Central memory CD8-positive, alpha-beta T cell (primary cell): ENCODE measurements around the gene FAAH.

ENCODE experiments used
- ATAC-seq: fragments of 150-1000 bp; cut with Tn5 transposase; replicated peaks from 2 replicates; pipeline ENCODE4 v1.10.0; 2022; ENCODE audit warnings: mild to moderate bottlenecking, moderate FRiP score, moderate number of reproducible peaks; ENCODE audit not compliant: poor library complexity, severe bottlenecking; ENCODE audit errors: extremely low read depth
- DNase-seq, 2 donors: peaks; one replicate each; pipeline ENCODE4 v3.0.0; 2021; ENCODE audit warnings: low spot score in 2 of 2
- H3K27ac Mint-ChIP-seq: one replicate; pipeline ENCODE4 v1.8.0; 2022; ENCODE audit warnings: low read depth, mild to moderate bottlenecking, moderate library complexity, mixed read lengths
- H3K27me3 Mint-ChIP-seq: one replicate; pipeline ENCODE4 v1.8.0; 2022; ENCODE audit warnings: mixed read lengths
- H3K36me3 Mint-ChIP-seq: one replicate; pipeline ENCODE4 v1.8.0; 2022; ENCODE audit warnings: mild to moderate bottlenecking, moderate library complexity, mixed read lengths; ENCODE audit not compliant: insufficient read depth
- H3K4me1 Mint-ChIP-seq: one replicate; pipeline ENCODE4 v1.8.0; 2022; ENCODE audit warnings: mixed read lengths
- H3K4me3 Mint-ChIP-seq: one replicate; pipeline ENCODE4 v1.8.0; 2022; ENCODE audit warnings: mild to moderate bottlenecking, moderate library complexity, mixed read lengths
- H3K9me3 Mint-ChIP-seq: one replicate; pipeline ENCODE4 v1.8.0; 2022; ENCODE audit warnings: mixed read lengths

The FAAH gene

GRCh38 chr1:46434358-46434757 is 40.2 kb downstream of the FAAH start:
- H3K4me1 Mint-ChIP-seq: no peaks in the 10 kb centered on the region
- H3K36me3 Mint-ChIP-seq: peaks cover 5% of the 10 kb centered on the region
- peaks cover 7% of the 10 kb centered on the region for H3K27me3 Mint-ChIP-seq
- H3K27ac Mint-ChIP-seq: no peak overlapping the region
- no peaks in the 10 kb centered on the region for H3K9me3 Mint-ChIP-seq
- ATAC-seq: no peak
- no peak overlapping the region for H3K4me3 Mint-ChIP-seq
- no peak for DNase-seq

GRCh38 chr1:46436844-46437243 is 42.7 kb downstream of the FAAH start:
- Mint-ChIP-seq H3K27me3 (peaks cover 7% of the 10 kb centered on the region), H3K4me1 (no peaks in the 10 kb centered on the region), H3K27ac (no peak overlapping the region), H3K9me3 (no peaks in the 10 kb centered on the region), H3K4me3 (no peak overlapping the region), H3K36me3 (peaks cover 7% of the 10 kb centered on the region)
- DNase-seq (no peak), ATAC-seq (no peak)

GRCh38 chr1:46437723-46438122 is 43.6 kb downstream of the FAAH start:
- H3K4me1 Mint-ChIP-seq: peaks cover 6% of the 10 kb centered on the region
- no peak overlapping the region for H3K27ac Mint-ChIP-seq
- H3K4me3 Mint-ChIP-seq: no peak overlapping the region
- ATAC-seq: no peak
- peaks cover 7% of the 10 kb centered on the region for H3K27me3 Mint-ChIP-seq
- DNase-seq: no peak
- no peaks in the 10 kb centered on the region for H3K9me3 Mint-ChIP-seq
- peaks cover 7% of the 10 kb centered on the region for H3K36me3 Mint-ChIP-seq

GRCh38 chr1:46438346-46438745 is 44.2 kb downstream of the FAAH start:
- H3K27me3 Mint-ChIP-seq: peaks cover 7% of the 10 kb centered on the region
- peaks cover 9% of the 10 kb centered on the region for H3K4me1 Mint-ChIP-seq
- no peaks in the 10 kb centered on the region for H3K9me3 Mint-ChIP-seq
- H3K4me3 Mint-ChIP-seq: no peak overlapping the region
- peaks cover 7% of the 10 kb centered on the region for H3K36me3 Mint-ChIP-seq
- no peak overlapping the region for H3K27ac Mint-ChIP-seq
- ATAC-seq (no peak), DNase-seq (no peak)

GRCh38 chr1:46440478-46440877 is 46.4 kb downstream of the FAAH start:
- ATAC-seq (no peak), DNase-seq (no peak)
- Mint-ChIP-seq H3K27ac (no peak overlapping the region), H3K9me3 (no peaks in the 10 kb centered on the region), H3K4me3 (no peak overlapping the region), H3K4me1 (peaks cover 9% of the 10 kb centered on the region), H3K36me3 (peaks cover 7% of the 10 kb centered on the region), H3K27me3 (peaks cover 7% of the 10 kb centered on the region)

GRCh38 chr1:46442317-46443161 is 48.4 kb downstream of the FAAH start:
- H3K36me3 Mint-ChIP-seq: peaks cover 2% of the 10 kb centered on the region
- peaks cover 17% of the 10 kb centered on the region for H3K4me1 Mint-ChIP-seq
- H3K27me3 Mint-ChIP-seq: peaks cover 27% of the 10 kb centered on the region
- no peaks in the 10 kb centered on the region for H3K9me3 Mint-ChIP-seq
- peak overlapping the region; percentile 78 for H3K4me3 Mint-ChIP-seq
- ATAC-seq (peak; percentile 72), DNase-seq (peak; percentile 48 to 62)
- peak overlapping the region; percentile 61 for H3K27ac Mint-ChIP-seq

- Mint-ChIP-seq H3K4me3 (no peak overlapping the region), H3K9me3 (no peaks in the 10 kb centered on the region), H3K36me3 (peaks cover 2% of the 10 kb centered on the region), H3K4me1 (peaks cover 25% of the 10 kb centered on the region), H3K27ac (no peak overlapping the region), H3K27me3 (peaks cover 39% of the 10 kb centered on the region)
- DNase-seq: no peak
- ATAC-seq: no peak
These were observed 50.3 kb downstream of the FAAH start for GRCh38 chr1:46444466-46444865.

- peaks cover 53% of the 10 kb centered on the region for H3K27me3 Mint-ChIP-seq
- no peak overlapping the region for H3K4me3 Mint-ChIP-seq
- peaks cover 25% of the 10 kb centered on the region for H3K4me1 Mint-ChIP-seq
- no peak overlapping the region for H3K27ac Mint-ChIP-seq
- H3K9me3 Mint-ChIP-seq: no peaks in the 10 kb centered on the region
- no peak for ATAC-seq
- DNase-seq: no peak
- no peaks in the 10 kb centered on the region for H3K36me3 Mint-ChIP-seq
These were observed 51.7 kb downstream of the FAAH start for GRCh38 chr1:46445773-46446256.

GRCh38 chr1:46446646-46447498 is 52.8 kb downstream of the FAAH start:
- Mint-ChIP-seq H3K4me3 (no peak overlapping the region), H3K27me3 (peaks cover 63% of the 10 kb centered on the region), H3K4me1 (peaks cover 25% of the 10 kb centered on the region), H3K27ac (no peak overlapping the region), H3K9me3 (no peaks in the 10 kb centered on the region), H3K36me3 (no peaks in the 10 kb centered on the region)
- ATAC-seq (no peak), DNase-seq (peak; percentile 58 to 62)

- no peaks in the 10 kb centered on the region for H3K36me3 Mint-ChIP-seq
- H3K27ac Mint-ChIP-seq: no peak overlapping the region
- H3K4me1 Mint-ChIP-seq: peaks cover 20% of the 10 kb centered on the region
- no peak for DNase-seq
- ATAC-seq: no peak
- peaks cover 70% of the 10 kb centered on the region for H3K27me3 Mint-ChIP-seq
- H3K9me3 Mint-ChIP-seq: no peaks in the 10 kb centered on the region
- peak overlapping the region; percentile 34 for H3K4me3 Mint-ChIP-seq
These were observed 53.5 kb downstream of the FAAH start for GRCh38 chr1:46447499-46448108.

GRCh38 chr1:46448109-46448911 is 54.2 kb downstream of the FAAH start:
- peaks cover 16% of the 10 kb centered on the region for H3K4me1 Mint-ChIP-seq
- H3K4me3 Mint-ChIP-seq: no peak overlapping the region
- H3K9me3 Mint-ChIP-seq: no peaks in the 10 kb centered on the region
- H3K36me3 Mint-ChIP-seq: no peaks in the 10 kb centered on the region
- no peak overlapping the region for H3K27ac Mint-ChIP-seq
- H3K27me3 Mint-ChIP-seq: peaks cover 77% of the 10 kb centered on the region
- ATAC-seq: no peak
- no peak for DNase-seq
